ENCODE data around the gene SUCNR1.
"Not testable (repeated sequence)": the region's sequence is repeated elsewhere in the genome, so short reads cannot be mapped to it uniquely, and the experiment has no call there.

The SUCNR1 gene

DNA sequence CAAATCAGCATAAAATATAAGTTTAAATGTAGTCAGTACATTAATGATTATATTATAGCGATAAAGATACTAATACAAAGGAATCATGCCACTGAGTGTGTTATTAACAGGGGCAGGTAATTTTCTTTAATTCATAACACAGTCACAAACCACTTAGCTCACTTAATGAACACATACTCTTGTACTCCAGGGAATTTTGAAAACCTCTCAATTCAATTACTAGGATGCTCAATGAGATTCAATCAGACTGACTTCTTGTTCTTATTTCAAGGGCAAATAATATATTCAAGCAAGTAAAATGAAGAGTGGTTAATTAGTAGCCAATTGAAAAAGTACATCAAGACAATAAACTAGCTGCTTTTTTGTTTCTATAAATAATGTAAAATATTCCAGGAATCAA lies 5.8 kb upstream of the SUCNR1 start:
- in situ Hi-C loops (cut with HindIII; ENCODE audit: low pct_ligation_motif_present, low pct_unique_long_range_greater_than_20kb, low sequenced_read_pairs): no loop called here
- no peak for DNase-seq

DNA sequence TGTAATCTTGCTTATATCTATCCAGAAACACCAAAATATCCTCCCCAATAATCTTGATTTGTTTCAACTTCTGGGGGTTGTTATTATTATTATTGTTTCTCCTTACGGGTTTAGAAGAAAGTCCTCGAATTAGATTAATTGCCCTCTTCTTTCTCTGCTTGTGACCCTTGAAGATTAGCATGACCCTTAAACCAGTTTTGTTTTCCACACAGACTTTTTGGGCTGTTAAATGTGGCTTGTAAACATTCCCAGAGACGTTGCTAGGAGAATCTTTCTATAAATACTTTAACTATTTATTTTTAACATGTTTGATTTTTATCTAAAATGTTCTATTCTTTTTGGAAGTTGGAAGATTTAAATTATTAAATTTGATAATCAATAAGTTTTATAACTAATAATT lies 4.3 kb upstream of the SUCNR1 start:
- in situ Hi-C loops (cut with HindIII; ENCODE audit: low pct_ligation_motif_present, low pct_unique_long_range_greater_than_20kb, low sequenced_read_pairs): no loop called here
- no peak for DNase-seq

DNA sequence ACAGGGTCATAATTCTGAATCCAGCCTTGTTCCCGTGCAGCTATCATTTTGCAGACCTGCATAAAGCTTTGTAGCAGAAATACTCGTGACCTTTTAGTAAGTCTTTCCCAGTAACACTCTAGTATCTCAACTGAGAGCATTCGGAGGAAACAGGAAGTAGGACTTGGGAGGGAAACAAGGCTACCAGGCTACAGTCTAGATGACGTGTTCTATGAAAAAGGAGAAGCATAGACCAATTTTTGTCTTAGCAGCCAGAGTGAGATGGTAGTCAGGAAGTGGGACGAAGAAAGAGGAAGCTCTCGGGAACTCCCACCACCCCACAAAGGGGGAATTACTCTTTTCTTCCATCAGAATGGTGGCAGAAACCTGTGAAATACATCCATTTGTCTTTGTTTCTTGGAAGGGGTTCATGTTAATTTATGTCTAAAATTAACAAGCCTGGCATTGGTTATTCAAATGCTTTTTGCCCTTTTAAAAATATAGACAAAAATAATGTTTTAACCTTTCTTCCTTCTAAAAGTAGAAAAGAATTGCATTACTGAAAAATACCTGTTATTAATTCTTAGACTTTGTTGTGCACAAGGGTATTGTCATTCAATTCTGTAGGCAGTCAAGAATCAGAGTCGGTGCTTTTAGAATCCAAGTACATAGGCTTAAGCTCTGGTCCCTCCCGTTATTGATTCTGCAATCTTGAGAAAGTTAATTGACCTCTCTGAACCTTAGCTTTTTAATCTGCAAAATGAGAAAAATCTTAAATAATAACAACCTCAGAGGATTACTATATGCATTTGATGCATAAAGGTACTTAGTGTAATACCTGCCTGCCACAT lies 1.6 kb upstream of the SUCNR1 start:
- DNase-seq: no peak
- in situ Hi-C loops (cut with HindIII; ENCODE audit: low pct_ligation_motif_present, low pct_unique_long_range_greater_than_20kb, low sequenced_read_pairs): no loop called here

DNA sequence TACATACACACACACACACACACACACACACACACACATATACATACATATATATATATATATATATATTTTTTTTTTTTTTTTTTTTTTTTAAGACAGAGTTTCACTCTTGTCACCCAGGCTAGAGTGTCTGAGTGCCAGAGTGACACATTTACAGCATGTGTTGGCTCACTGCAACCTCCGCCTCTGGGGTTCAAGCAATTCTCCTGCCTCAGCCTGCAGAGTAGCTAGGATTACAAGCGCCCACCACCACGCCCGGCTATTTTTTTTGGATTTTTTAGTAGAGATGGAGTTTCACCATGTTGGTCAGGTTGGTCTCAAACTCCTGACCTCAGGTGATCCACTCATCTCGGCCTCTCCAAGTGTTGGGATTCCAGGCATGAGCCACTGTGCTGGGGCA lies 636 bp downstream of the SUCNR1 start:
- in situ Hi-C loops (cut with HindIII; ENCODE audit: low pct_ligation_motif_present, low pct_unique_long_range_greater_than_20kb, low sequenced_read_pairs); DNase-seq: not testable (repeated sequence)

DNA sequence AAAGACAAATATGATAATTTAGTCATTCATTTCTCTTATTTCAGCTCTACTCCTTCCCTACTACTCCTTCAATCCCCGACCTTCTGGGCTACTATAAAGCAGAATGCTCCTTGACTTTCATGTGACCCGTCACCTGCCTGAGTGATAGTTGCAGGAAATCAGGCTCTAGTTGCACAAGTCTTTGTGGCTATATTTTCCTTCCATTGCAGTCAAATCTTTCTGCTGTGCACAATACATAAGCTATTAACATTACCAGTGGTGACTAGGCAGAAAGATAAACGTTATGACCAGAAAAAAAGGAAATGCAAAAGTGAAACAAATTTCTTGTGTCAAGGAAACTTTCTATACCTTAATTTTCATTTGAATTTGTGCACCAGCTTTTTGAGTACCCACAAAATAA lies 2.3 kb downstream of the SUCNR1 start:
- in situ Hi-C loops (cut with HindIII; ENCODE audit: low pct_ligation_motif_present, low pct_unique_long_range_greater_than_20kb, low sequenced_read_pairs): no loop called here
- peak; percentile 58 for DNase-seq

DNA sequence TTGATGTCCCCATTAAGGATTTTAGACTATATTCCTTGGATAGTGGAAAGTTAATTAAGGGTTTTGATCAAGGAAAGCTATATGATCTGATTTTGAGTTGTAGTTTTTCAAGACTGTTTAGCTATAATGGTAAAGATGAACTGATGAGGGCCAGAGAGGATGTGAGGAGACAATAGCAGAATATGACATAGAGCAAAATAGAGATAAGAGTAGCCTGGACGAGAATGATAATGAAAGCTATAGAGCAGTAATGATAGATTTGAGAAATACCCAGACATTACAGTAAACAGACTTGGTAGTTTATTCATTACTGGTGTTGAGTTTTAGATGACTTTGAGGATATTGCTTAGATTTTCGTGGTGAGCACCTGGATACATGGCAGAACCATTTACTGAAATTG lies 3.8 kb downstream of the SUCNR1 start:
- in situ Hi-C loops (cut with HindIII; ENCODE audit: low pct_ligation_motif_present, low pct_unique_long_range_greater_than_20kb, low sequenced_read_pairs): no loop called here
- DNase-seq: no peak

DNA sequence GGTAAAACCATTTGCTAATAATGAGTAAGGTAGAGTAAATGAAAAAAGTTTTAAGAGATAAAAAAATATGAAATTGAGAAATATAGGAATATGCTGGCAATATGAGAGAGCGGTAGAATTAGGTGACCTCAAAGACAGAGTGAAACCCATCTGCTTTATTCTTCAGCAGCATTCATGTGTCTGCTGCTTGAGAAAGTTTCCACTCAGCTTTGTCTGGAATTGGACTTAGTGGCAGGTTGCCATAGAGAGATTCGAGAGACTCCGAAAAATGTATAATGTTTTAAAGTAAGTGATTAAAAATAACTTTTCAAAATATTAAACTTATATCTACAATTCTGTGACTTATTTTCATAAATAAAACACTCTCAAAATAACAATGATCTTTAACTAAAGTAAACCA lies 5.0 kb downstream of the SUCNR1 start:
- in situ Hi-C loops (cut with HindIII; ENCODE audit: low pct_ligation_motif_present, low pct_unique_long_range_greater_than_20kb, low sequenced_read_pairs): no loop called here
- no peak for DNase-seq

DNA sequence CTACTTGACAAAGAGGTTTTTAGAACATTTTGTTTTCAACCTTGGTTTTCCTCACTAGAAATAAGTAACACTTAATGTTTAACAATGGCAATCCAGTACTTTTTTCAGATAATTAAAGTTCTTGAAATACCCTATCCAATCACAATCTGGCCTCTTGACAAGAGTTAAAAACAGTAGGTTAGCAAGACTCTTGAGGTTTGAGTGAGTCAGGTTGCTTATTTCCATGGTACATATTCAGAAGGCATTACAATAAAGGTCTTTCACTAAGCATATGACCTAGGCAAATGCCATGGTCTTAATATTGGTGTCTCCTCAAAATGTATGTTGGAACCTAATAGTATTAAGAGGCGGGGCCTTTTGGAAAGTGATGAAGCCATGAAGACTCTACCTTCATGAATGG lies 5.6 kb downstream of the SUCNR1 start:
- DNase-seq: no peak
- in situ Hi-C loops (cut with HindIII; ENCODE audit: low pct_ligation_motif_present, low pct_unique_long_range_greater_than_20kb, low sequenced_read_pairs): no loop called here

DNA sequence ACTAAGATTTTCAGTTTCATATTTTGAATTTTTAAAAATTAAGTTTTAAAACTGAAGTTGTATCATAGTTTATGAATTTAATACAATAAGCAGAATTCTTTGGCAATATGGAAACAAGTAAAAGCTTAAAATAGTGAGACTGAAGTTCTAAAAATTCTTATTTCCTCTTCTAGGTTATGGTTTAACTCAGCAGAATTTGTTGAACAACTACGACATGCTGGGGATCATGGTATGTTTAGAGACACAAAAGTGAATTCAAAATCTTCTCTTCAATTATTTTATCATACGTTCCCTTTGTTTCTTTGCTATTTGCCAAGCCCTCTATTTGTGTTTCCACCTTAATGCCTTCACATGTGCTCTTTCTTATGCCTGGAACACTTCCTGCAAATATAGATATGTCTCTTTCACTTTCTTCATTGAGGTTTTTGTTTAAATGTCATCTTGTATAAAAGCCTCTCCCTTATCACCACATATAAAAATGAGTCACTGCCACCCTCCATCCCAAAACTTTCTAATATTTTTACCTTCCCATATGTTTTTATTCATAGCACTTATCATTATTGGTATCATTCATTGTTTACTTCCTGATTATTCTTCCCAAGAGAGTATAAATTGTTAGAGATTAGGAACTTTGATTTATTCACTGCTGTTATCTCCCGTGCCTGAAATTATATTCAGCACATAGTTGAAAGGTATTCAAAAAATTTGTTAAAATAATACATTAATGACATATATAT lies 6.4 kb downstream of the SUCNR1 start:
- in situ Hi-C loops (cut with HindIII; ENCODE audit: low pct_ligation_motif_present, low pct_unique_long_range_greater_than_20kb, low sequenced_read_pairs): no loop called here
- DNase-seq: no peak

DNA sequence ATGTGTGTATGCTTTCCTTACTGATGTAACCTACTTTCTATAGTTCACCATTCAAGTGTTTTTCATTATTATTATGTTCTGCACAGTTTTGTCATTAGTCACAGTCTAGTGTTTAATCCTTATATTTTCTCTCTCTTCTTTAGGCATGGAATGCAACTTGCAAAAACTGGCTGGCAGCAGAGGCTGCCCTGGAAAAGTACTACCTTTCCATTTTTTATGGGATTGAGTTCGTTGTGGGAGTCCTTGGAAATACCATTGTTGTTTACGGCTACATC lies 6.9 kb downstream of the SUCNR1 start:
- in situ Hi-C loops (cut with HindIII; ENCODE audit: low pct_ligation_motif_present, low pct_unique_long_range_greater_than_20kb, low sequenced_read_pairs): no loop called here
- no peak for DNase-seq

DNA sequence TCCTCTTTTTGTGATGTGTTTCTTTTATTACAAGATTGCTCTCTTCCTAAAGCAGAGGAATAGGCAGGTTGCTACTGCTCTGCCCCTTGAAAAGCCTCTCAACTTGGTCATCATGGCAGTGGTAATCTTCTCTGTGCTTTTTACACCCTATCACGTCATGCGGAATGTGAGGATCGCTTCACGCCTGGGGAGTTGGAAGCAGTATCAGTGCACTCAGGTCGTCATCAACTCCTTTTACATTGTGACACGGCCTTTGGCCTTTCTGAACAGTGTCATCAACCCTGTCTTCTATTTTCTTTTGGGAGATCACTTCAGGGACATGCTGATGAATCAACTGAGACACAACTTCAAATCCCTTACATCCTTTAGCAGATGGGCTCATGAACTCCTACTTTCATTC lies 7.7 kb downstream of the SUCNR1 start:
- in situ Hi-C loops (cut with HindIII; ENCODE audit: low pct_ligation_motif_present, low pct_unique_long_range_greater_than_20kb, low sequenced_read_pairs): no loop called here
- DNase-seq: no peak

DNA sequence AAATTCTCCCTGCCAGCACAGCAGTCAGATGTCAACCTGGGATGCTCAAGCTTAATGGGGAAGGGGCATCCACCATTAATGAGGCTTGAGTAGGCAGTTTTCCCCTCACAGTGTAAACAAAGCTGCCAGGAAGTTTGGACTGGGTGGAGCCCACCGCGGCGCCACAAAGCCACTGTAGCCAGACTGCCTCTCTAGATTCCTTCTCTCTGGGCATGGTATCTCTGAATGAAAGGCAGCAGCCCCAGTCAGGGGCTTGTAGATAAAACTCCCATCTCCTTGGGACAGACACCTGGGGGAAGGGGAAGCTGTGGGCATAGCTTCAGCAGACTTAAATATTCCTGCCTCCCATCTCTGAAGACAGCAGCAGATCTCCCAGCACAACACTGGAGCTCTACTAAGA lies 12.0 kb downstream of the SUCNR1 start:
- in situ Hi-C loops (cut with HindIII; ENCODE audit: low pct_ligation_motif_present, low pct_unique_long_range_greater_than_20kb, low sequenced_read_pairs); DNase-seq: not testable (repeated sequence)

DNA sequence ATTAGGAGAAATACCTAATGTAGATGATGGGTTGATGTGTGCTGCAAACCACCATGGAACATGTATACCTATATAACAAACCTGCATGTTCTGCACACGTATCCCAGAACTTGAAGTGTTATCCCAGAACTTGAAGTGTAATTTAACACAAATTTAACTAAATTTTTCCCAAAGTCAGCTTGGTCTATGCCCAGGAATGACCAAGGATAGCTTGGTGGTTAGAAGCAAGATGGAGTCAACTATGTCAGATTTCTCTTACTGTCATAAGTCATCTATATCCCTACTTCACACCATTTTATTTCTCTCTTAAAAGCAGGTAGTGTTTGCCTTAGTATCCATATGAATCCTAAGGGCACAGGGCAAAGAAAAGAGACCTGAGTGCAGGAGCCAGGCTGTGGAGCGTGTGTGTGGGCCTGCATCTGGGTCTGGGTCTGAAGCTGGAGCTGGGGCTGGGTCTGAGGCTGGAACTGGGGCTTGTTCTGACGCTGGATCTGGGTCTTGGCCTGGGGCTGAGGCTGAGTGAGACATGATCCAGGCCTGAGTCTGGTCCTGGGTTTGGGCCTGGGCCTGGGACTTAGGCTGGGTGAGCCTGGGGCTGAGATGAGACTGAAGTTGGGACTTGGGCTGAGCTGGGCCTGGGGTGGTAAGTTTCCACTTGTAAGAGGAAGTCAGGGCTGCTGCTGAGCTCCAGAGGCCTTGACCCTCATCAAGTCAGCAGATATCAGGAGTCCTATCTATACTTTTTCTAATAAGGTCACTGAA lies 14.2 kb downstream of the SUCNR1 start:
- in situ Hi-C loops (cut with HindIII; ENCODE audit: low pct_ligation_motif_present, low pct_unique_long_range_greater_than_20kb, low sequenced_read_pairs): not testable (repeated sequence)

DNA sequence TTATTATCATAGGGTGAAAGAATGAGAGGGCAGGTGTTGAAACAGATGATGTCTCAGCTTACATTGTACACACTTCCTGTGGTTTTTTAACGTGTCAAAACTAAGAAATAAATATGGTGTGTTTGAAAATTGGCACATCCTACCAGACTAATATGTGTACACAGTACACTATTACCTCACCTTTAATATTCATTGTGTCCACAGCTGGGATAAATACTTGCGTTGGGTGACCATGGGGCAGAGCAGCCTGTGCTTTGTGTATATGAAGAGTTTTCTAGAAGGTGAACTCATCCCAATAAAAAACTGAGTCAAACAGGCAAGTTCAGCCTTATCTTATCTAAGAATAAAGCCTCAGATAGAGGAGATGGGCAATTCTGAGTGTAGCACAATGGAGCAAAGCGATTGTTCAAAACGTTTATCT lies 17.3 kb downstream of the SUCNR1 start:
- in situ Hi-C loops (cut with HindIII; ENCODE audit: low pct_ligation_motif_present, low pct_unique_long_range_greater_than_20kb, low sequenced_read_pairs): no loop called here
- no peak for DNase-seq

More for the DNA sequence above, 14.2 kb downstream of the SUCNR1 start:
- not testable (repeated sequence) for DNase-seq

DNA sequence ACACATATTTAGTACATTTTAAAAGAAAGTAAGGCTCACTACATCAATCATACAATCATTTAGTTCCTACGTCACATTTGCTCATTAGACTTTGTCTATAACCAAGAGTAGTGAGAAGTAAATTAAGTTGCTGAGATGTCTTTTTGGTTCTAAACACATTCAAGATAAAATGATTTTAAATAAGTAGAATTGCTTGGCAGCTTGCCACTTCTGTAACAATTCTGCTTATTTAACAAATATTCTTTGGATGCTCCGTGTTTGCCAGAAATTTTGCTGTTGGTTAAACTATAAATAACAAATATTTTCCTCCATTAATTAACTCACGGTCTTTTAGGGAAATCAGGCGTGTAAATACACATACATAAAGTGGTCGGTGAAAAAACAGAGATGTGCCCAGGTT lies 18.3 kb downstream of the SUCNR1 start:
- in situ Hi-C loops (cut with HindIII; ENCODE audit: low pct_ligation_motif_present, low pct_unique_long_range_greater_than_20kb, low sequenced_read_pairs): no loop called here
- DNase-seq: no peak

DNA sequence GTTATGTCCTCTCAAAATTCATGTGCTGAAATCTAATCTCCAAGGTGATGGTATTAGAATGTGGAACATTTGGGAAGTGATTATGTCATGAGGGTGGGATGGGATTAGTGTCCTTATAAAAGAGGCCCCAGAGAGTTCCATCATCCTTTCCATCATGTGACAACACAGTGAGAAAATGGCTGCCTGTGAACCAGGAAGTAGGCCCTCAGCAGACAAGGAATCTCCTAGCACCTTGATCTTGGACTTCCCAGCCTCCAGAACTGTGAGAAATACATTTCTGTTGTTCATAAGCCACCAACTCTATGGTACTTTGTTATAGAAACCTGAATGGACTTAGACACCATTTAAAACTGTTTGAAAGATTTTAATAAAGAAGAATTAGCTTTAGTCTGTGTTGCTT lies 20.8 kb downstream of the SUCNR1 start:
- in situ Hi-C loops (cut with HindIII; ENCODE audit: low pct_ligation_motif_present, low pct_unique_long_range_greater_than_20kb, low sequenced_read_pairs): no loop called here
- no peak for DNase-seq

DNA sequence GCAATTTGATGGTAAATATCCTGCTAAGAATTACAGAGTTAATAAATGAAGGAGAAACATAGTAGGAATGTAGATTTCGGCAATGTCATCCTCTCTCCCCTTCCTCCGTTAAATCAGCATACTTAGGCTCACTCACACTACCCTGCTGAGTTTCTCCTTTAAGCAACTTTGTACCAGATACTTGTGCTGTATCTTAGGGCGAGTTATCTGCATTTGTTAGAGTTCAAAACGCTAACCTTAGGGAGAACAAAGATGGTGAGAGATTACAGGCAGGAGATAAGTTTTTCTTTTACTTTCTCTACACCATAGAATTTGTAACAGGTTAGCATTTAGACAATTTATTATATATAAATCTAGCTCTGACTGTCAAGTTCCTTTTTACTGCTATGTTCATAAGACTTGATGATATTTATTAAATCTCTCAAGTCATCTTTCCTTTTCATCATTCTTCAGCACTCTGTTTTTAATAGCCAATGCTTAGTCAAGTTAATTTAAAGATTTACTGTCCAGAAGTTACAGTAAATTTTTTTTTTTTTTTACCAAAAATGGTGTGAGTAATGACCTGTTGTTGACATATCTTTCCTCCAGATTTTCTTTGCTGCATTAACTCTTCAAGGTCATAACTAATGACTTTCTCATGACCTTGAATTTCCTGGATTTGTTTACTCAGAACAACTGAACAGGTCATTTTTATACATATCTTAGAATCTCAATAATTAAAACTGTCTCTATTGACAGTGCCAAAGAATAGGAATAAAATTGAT lies 22.2 kb downstream of the SUCNR1 start:
- in situ Hi-C loops (cut with HindIII; ENCODE audit: low pct_ligation_motif_present, low pct_unique_long_range_greater_than_20kb, low sequenced_read_pairs): no loop called here
- no peak for DNase-seq

DNA sequence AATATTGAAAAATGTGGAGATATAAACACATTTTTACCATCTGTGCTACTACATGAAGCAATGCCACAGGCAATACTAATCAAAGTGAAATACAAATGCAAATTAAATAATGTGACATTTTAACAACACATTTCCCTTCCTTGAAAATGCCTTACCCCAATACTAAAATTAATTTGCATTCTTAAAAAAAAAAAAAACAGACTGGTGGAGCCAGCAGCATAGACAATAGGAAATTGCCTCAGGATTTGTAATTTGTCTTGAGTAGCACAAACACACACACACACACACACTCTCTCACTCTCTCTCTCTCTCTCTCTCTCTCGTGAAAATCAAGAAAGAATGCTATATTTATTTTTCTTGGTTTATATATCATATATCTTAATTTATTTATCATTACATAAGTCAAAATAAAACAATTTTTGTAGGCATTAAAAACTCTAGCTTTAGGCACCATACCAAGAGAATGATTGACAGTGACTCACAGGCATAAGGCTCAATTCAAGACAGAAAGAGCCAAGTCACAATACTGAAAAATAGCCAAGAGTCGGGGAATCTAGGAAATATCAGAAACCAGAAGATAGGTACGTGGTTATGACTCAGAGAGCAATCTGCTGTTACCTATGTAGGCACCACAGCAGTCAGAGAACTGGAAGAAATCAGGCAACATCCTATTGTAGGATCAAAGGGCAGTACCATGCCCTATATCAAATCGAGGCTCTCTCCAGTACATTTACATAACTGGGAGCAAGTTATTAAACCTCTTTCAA lies 23.0 kb downstream of the SUCNR1 start:
- DNase-seq: no peak
- in situ Hi-C loops (cut with HindIII; ENCODE audit: low pct_ligation_motif_present, low pct_unique_long_range_greater_than_20kb, low sequenced_read_pairs): no loop called here
